GM21529 (cell line): ENCODE data around the gene TRIO.
A peak's percentile ranks its signal among the peaks of the same experiment; 100 is the strongest.
"Not testable (repeated sequence)": the region's sequence is repeated elsewhere in the genome, so short reads cannot be mapped to it uniquely, and the experiment has no call there.

Source experiments
- ATAC-seq: cut with Tn5 transposase; IDR thresholded peaks from one replicate; pipeline ENCODE4 v1.9.1; 2021; ENCODE audit not compliant: unreplicated experiment

TRIO gene

DNA sequence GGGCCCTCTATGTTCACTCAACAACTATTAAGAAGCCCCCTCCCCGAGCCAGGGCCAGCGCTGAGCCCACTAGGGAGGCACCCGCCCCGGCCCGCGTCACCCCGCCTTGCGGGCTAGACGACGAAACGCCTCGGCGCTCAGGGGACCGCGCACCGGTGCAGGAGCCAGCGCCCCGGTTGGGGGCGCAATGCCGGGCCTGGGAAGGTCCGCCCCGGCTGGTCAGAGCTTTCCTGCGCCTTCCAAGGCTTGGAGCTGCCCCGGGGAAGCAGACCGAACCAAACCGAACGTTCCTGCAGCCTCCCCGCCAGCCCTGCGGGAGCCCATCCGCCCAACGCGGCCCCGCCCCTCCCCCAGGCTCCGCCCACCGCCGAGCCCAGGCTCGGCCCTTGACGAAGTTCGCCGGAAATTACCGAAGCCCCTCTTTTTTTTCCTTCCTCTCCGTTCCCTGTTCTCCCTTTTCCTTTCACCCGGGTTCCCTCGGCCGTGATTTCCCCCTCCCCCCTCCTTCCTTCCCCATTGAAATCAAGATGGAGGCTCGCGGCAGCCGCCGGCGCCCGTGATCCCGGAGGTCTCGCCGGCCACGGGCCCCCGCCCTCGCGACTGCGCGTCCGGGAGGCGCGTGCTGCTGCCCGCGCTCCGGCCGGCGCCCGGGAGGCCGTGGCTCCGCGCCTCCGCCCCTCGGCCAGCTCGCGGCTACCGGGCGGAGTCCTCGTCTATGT is at the start of gene TRIO:
TRIO (plus strand) TSS at position 516 of the 719 bp plus-strand sequence. CDS start 384 bp downstream, outside the sequence.
- ATAC-seq: peak; percentile 42

- ATAC-seq: not testable (repeated sequence)
These were observed 45.8 kb upstream of the TRIO start for GRCh38 chr5:14097380-14097779.

GRCh38 chr5:14097998-14098471 is 45.1 kb upstream of the TRIO start:
- no peak for ATAC-seq

- no peak for ATAC-seq
These were observed 42.9 kb upstream of the TRIO start for GRCh38 chr5:14100281-14100680.

DNA sequence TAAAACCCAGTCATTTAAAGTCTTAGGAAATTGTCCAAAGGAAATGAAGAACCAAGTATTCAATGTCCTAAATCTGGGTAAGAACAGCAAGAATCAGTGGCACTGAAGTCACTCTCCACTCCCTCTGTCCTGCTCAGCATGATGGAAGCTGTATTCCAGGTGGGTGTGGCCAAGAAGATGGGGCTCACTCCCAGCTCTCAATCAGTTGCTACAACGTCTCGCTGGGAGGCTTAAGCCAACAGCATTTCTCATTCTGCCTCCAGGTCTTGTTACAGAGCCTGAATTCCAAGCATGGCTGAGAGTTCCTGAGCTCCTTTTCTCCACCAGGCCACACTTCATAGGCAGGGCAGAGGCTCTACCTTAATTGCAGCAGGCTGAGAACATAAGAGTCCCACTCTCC is 41.2 kb upstream of the TRIO start:
- ATAC-seq: no peak

GRCh38 chr5:14102666-14103065 is 40.5 kb upstream of the TRIO start:
- ATAC-seq: no peak

GRCh38 chr5:14105718-14106410 is 37.3 kb upstream of the TRIO start:
- no peak for ATAC-seq

GRCh38 chr5:14107536-14107935 is 35.6 kb upstream of the TRIO start:
- ATAC-seq: no peak

DNA sequence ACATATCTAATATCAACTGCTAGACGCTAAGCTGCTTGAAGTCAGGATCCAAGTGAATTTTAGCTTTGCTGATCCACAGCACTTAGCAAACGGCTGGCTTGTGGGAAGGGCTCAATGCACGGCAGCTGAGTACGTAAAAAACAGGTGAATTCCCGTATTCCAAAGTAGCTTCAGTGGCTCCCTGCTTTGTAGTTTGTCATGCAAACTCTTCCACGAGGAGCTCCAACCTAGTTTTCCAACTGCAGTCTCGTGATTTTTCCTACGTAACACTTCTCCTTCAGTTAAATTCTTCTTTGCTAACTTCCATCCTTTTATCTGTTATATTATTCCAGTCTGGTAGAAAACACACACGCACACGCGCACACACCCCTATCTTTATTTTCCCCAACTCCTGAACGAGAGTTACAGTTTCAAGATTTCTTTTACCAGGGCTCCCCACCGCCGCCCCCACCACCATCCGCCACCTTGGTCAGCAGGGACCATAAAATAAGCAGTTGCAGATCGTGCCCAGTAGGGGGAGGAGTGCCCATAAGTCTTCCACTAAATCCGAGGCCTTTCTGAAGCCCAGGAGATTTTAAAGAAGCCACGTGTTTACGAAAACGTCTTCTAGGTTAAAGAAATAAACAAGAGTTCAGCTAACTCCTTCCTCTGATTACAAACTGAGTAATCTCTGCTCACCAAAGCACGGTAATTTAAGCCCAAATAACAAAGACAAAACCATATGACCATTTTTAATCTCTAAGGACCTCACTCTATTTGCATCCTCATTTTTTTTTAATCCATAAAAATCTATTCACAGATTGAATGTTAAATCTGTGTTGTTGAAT is 34.8 kb upstream of the TRIO start:
- ATAC-seq: peak; percentile 78

DNA sequence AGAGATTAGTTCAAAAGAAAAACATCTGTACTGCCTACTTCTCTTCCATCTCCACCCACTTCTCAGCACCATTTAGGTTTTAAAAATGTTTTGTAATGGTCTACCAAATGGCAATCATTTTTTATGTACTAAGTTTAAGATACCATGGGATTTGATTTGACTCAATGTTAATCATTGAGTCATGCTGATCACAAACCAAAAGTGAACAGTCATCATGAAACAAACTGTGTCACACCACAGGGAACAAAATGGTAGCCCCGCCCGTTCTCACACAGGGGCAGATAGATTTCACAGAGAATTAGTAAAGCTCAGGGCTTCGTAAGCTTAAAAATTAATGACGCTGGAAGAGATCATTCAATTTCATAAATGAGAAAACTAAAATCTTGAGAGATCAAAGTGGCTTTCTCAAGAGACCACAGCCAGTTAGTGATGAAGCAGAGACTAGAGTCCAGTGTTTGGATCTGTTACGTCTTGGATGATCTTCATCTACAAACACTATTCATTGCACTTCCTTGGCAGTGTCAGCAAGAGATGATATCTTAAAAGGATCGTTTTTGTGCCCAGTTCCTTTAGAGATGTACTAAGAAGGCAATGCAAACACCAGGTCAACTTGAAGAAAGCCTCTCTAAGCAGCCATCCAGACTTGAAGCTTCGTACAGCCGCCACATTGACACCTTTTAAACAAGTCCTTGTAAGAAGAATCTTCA is 33.9 kb upstream of the TRIO start:
- peak; percentile 80 for ATAC-seq

DNA sequence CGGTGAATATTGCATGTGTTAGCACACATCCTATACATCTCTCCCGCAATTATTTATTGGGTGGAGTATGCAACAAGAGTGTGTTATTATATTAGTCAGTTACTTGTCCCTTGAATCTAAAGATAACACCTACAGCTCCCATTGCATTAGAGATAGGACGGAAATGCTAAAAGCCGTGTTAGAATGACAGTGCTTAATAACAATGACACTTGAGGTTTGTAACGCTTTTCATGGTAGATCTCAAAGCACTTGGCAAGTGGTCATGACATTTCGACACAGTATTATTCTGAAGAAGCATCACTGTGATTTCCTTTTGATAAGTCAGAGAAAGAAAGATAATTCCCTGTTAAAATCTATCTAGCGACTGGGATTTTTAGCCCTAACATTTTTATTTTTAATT is 33.4 kb upstream of the TRIO start:
- no peak for ATAC-seq

DNA sequence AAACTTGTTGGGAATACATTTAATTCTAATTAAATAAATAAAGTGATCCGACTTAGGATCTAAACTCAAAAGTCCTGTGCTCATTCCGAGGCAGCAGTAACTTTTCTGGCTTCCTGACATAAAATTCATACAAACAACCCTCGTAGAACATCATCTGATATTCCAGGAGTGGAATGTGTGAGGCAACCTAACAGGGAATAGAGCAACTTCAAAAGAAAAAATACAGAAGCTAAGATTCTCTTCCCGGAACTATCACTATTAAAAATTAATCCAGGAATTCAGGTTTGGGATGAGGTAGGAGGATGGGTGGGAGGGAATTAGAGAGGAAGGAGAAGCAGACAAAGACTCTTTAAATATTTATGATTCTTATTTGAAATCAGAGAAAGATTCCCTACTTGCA is 32.9 kb upstream of the TRIO start:
- ATAC-seq: no peak

DNA sequence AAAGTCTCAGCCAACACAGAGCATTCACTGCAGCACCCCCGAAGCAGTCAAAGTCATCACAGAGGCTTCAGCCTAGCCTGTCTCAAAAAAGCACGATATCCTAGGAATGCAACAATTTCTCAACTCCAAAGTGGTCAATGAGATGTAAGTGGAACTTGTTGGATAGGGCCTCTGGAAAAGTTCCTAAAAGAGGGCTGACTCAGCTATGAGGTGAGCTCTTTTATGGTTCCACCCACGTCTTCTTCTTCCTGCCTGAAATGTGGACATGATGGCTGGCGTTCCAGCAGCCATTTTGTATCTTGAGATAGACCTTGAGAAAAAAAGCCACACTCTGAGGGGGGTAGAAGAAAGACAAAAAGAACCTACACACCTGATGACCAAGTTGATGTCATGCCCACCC is 32.5 kb upstream of the TRIO start:
- no peak for ATAC-seq

- no peak for ATAC-seq
These were observed 30.0 kb upstream of the TRIO start for GRCh38 chr5:14112998-14113652.

DNA sequence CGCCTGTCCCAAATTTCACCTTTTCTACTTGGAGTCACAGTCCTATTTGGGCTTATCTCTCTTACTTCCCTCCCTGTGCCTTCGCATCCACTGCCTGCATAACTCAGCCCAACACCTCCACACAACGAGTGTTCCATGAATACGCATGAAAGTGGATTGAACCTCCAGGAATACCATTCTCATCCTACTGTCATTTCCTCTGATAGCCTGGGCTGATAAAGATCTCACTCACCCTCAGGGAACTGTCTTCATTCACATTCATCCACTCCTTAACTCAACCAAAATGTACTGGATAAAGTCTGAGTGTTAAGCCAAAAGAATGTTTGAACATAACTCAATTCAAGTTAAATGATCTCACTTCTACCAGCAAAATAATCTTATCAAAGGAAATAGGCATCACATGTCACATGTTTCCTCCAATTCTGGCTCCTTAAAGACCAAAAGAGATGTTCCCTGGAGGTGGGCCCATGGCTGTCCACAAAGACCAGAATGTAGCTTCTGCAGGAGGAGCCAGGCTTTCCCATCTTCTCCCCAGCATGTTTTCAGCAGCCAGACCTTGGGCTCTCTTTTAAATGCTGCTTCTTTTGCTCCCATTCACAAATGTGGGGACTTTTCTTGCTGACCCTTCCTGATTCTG is 28.4 kb upstream of the TRIO start:
- no peak for ATAC-seq

GRCh38 chr5:14115323-14115895 is 27.7 kb upstream of the TRIO start:
- ATAC-seq: no peak

- ATAC-seq: no peak
These were observed 24.4 kb upstream of the TRIO start for GRCh38 chr5:14118551-14119320.

GRCh38 chr5:14120176-14120575 is 23.0 kb upstream of the TRIO start:
- ATAC-seq: no peak

DNA sequence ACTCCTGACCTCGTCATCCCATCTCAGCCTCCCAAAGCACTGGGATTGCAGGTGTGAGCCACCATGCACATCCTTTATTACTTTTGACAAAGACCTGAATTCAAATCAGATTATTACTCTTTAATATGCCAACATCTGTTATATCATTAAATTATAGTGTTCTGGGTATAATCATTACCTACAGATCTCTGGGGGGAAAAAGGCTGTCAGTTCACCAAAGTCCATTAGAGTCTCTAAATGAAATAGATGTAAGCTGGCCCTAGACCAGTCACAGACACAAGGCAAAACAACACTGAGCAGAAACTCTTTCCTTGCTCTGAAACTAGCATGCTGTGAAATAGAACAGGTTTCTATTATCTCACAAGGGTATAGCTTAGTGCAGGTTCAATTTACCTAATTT is 21.6 kb upstream of the TRIO start:
- no peak for ATAC-seq
